Colonic mucosa (tissue), 4 donors: Measurements from ENCODE around the gene CRTAC1. TPM values are rescaled to one million over a fixed set of nuclear protein-coding genes. Genes with fewer than 3 reads are reported as not detected.

Experiments used
- DNase-seq: peaks from one replicate; pipeline ENCODE4 v3.0.0-alpha.2; 2020
- H3K27ac ChIP-seq: fragments of 200-600 bp; one replicate; pipeline ENCODE4 v1.8.0; 2021
- H3K27me3 ChIP-seq: fragments of 200-600 bp; one replicate; pipeline ENCODE4 v1.8.0; 2021
- H3K36me3 ChIP-seq: fragments of 200-600 bp; one replicate; pipeline ENCODE4 v1.8.0; 2021
- H3K4me1 ChIP-seq: fragments of 200-600 bp; one replicate; pipeline ENCODE4 v1.8.0; 2021; ENCODE audit warnings: mild to moderate bottlenecking
- H3K4me3 ChIP-seq: fragments of 200-600 bp; one replicate; pipeline ENCODE4 v1.8.0; 2021
- H3K9ac ChIP-seq, 2 donors: one replicate each; pipeline ENCODE4 v1.7.0; 2013; ENCODE audit warnings: control low read depth in 2 of 2, low read depth in 2 of 2, low read length in 2 of 2
- H3K9me3 ChIP-seq: fragments of 200-600 bp; one replicate; pipeline ENCODE4 v1.8.0; 2021
- CTCF ChIP-seq: fragments of 200-600 bp; IDR thresholded peaks from one replicate; pipeline ENCODE4 v1.8.0; 2022; ENCODE audit warnings: antibody characterized with exemption, mild to moderate bottlenecking
- intact Hi-C: fragments of 100-400 bp; cut with DNase I; formaldehyde crosslinking; loops from one replicate; pipeline ENCODE4 v1.14.1; 2022
- total RNA-seq, 2 donors: library from RNA; stranded (reverse); fragmentation: NEBNext Ultra II Directional in 1 of 2; extraction: Animal tissue kit (Norgen Biotek cat#: 25700) in 1 of 2; gene quantifications; one replicate each; pipeline ENCODE4 v1.2.1, GENCODE V29; 2021
- donor health status: healthy.
- donor health status: DM: no; HTN: no; CAD: no.
- donor health status: DM: no; HTN: no; CAD: no.

The CRTAC1 gene
- total RNA-seq, 2 donors from 2014 or later, result 0.17 to 1.4 TPM

- intact Hi-C loops, result no loop called here
- Histone ChIP-seq H3K4me3 (no peak overlapping the region), H3K36me3 (no peaks in the 10 kb centered on the region), H3K9ac (no peak overlapping the region), H3K4me1 (no peaks in the 10 kb centered on the region), H3K27ac (no peak overlapping the region), H3K27me3 (no peaks in the 10 kb centered on the region), H3K9me3 (no peaks in the 10 kb centered on the region)
- no peak for DNase-seq
- no peak for TF ChIP-seq CTCF
Observed at GRCh38 chr10:97876402-97876801, 154.0 kb downstream of the CRTAC1 start.

GRCh38 chr10:97875391-97875790 is 155.0 kb downstream of the CRTAC1 start:
- Histone ChIP-seq H3K4me3 (no peak overlapping the region), H3K27ac (no peak overlapping the region), H3K27me3 (no peaks in the 10 kb centered on the region), H3K9ac (no peak overlapping the region), H3K36me3 (no peaks in the 10 kb centered on the region), H3K4me1 (no peaks in the 10 kb centered on the region), H3K9me3 (no peaks in the 10 kb centered on the region)
- intact Hi-C loops, result no loop called here
- TF ChIP-seq CTCF, result no peak
- no peak for DNase-seq

GRCh38 chr10:97874332-97874731 is 156.1 kb downstream of the CRTAC1 start:
- Histone ChIP-seq H3K36me3 (no peaks in the 10 kb centered on the region), H3K9me3 (no peaks in the 10 kb centered on the region), H3K4me3 (no peak overlapping the region), H3K4me1 (no peaks in the 10 kb centered on the region), H3K27me3 (no peaks in the 10 kb centered on the region), H3K27ac (no peak overlapping the region), H3K9ac (no peak overlapping the region)
- intact Hi-C loops, result no loop called here
- DNase-seq, result no peak
- TF ChIP-seq CTCF, result no peak

- no peaks in the 10 kb centered on the region for H3K9me3 ChIP-seq
- no peak overlapping the region for H3K27ac ChIP-seq
- no peak overlapping the region for H3K4me3 ChIP-seq
- DNase-seq, result no peak
- H3K9ac ChIP-seq, result no peak overlapping the region
- no peaks in the 10 kb centered on the region for H3K36me3 ChIP-seq
- H3K27me3 ChIP-seq, result no peaks in the 10 kb centered on the region
- intact Hi-C loops, result loop anchor here (2.0 kb wide), 1 partner anchor 83 kb away; no protein-coding TSS in a partner anchor
- no peaks in the 10 kb centered on the region for H3K4me1 ChIP-seq
- no peak for TF ChIP-seq CTCF
Observed at GRCh38 chr10:97873569-97873968, 156.9 kb downstream of the CRTAC1 start.

GRCh38 chr10:97870990-97871389 is 159.4 kb downstream of the CRTAC1 start:
- no peaks in the 10 kb centered on the region for H3K27me3 ChIP-seq

More at GRCh38 chr10:97870990-97871389, 159.4 kb downstream of the CRTAC1 start:
- intact Hi-C loops, result no loop called here
- H3K4me1 ChIP-seq, result no peaks in the 10 kb centered on the region
- H3K4me3 ChIP-seq, result no peak overlapping the region
- no peak for TF ChIP-seq CTCF
- no peak overlapping the region for H3K27ac ChIP-seq
- H3K9ac ChIP-seq, result no peak overlapping the region
- no peaks in the 10 kb centered on the region for H3K36me3 ChIP-seq
- no peaks in the 10 kb centered on the region for H3K9me3 ChIP-seq
- no peak for DNase-seq
